Measurements from ENCODE around the gene PIAS4. TPM values are rescaled to one million over a fixed set of nuclear protein-coding genes. Genes with fewer than 3 reads are reported as not detected.

Gene PIAS4
- polyA plus RNA-seq, 1 experiment: 9.0 TPM

DNA sequence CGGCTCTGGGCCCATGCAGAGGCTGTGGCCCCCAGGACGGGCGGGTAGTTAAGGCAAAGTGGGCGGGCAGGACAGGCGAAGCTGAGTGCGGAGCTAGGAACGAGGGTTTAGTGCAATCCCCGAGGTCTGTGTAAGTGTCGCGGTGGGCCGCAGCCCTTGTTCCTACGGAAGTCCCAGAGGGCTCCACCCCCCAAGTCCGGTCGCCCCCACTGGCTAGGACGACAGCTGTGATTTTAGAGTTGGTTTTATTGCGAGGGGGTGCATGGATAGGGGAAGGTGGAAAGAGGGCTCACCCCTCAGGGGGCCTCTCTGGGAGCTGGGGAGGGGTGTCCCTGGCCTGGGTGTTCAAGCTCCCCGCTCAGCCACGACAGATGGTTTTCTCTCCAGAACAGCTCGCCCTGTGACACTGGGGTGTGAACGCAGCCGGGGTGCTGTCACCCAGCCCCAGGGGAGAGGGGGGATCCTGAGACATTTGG lies 37.5 kb downstream of the PIAS4 start:
- CTCF ChIA-PET: no interaction called here
- Histone ChIP-seq H3K27me3 (ENCODE audit: control insufficient read depth, insufficient read depth, low read length) (no peaks in the 10 kb centered on the region), H3K27ac (ENCODE audit: low read depth, low read length) (no peak overlapping the region), H3K9me3 (ENCODE audit: control insufficient read depth, insufficient read depth, low read length) (no peaks in the 10 kb centered on the region; the same call in 1 of the 2 replicates), H3K4me3 (ENCODE audit: low read depth, low read length) (no peak overlapping the region)
- TF ChIP-seq, protein P1, sequence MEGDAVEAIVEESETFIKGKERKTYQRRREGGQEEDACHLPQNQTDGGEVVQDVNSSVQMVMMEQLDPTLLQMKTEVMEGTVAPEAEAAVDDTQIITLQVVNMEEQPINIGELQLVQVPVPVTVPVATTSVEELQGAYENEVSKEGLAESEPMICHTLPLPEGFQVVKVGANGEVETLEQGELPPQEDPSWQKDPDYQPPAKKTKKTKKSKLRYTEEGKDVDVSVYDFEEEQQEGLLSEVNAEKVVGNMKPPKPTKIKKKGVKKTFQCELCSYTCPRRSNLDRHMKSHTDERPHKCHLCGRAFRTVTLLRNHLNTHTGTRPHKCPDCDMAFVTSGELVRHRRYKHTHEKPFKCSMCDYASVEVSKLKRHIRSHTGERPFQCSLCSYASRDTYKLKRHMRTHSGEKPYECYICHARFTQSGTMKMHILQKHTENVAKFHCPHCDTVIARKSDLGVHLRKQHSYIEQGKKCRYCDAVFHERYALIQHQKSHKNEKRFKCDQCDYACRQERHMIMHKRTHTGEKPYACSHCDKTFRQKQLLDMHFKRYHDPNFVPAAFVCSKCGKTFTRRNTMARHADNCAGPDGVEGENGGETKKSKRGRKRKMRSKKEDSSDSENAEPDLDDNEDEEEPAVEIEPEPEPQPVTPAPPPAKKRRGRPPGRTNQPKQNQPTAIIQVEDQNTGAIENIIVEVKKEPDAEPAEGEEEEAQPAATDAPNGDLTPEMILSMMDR (IDR thresholded peaks at IDR 0.05; ENCODE audit: low read depth, low read length): no peak
- DNase-seq (ENCODE audit: low read depth, low spot score): no peak
- POLR2A ChIA-PET: no interaction called here

DNA sequence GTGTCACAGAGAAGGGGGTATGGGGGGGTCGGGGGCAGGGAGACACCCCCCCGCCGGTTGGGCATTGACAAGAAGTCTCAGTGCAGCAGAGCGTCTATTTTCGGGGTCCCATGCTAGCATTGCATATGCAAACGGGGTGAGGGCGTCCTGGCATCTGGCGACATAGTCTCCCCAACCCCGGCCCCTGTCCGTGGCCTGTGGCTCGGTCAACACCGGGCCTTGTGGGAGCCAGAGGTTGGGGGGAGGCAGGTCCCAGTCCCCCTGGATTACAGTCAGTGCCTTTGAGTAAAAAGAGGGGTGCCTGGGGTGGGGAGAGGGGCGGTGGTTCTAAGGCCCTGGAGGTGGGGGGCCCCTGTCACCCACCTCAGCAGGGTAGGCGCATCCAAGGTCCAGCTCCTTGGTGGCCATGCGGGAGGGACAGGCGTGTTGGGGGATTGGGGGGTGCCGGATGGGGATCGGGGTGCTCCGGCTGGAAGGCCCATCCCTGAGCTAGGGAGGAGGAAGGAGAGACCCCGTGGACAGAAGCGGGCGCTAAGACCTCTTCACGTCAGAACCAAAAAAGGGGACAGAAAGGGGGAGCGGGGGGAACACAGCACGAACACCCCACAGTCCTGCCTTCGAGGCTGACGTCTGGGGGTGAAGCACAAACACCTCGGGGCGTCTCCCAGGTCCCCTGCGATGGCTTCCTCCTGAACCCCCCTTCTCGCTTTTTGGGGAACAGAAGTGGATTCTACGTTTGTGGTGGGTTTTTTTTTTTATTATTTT lies 38.2 kb downstream of the PIAS4 start:
- CTCF ChIA-PET: no interaction called here
- H3K9me3 ChIP-seq (ENCODE audit: control insufficient read depth, insufficient read depth, low read length): no peaks in the 10 kb centered on the region; the same call in 1 of the 2 replicates
- TF ChIP-seq, protein P1 (IDR thresholded peaks at IDR 0.05; ENCODE audit: low read depth, low read length): no peak
- H3K4me3 ChIP-seq (ENCODE audit: low read depth, low read length): no peak overlapping the region
- H3K27ac ChIP-seq (ENCODE audit: low read depth, low read length): no peak overlapping the region
- POLR2A ChIA-PET: no interaction called here
- no peaks in the 10 kb centered on the region for H3K27me3 ChIP-seq (ENCODE audit: control insufficient read depth, insufficient read depth, low read length)
- DNase-seq (ENCODE audit: low read depth, low spot score): no peak

DNA sequence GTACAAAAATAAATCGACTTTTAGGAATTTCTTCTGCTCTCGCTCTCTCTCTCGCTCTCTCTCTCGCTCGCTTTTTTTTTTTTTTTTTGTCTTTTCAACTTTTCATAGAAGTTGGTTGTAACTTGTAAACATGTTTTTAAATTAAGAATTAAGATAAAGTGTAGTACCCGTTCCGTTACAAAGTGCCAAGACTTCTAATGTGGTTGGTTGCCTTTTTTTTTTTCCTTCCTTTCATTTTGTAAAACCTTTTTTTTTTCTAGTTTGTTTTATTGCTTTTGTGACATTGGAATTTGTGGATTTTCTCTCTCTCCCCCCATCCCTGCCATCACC lies 38.8 kb downstream of the PIAS4 start:
- TF ChIP-seq, protein P1 (IDR thresholded peaks at IDR 0.05; ENCODE audit: low read depth, low read length): no peak
- CTCF ChIA-PET: no interaction called here
- Histone ChIP-seq H3K27ac (ENCODE audit: low read depth, low read length) (no peak overlapping the region), H3K9me3 (ENCODE audit: control insufficient read depth, insufficient read depth, low read length) (no peaks in the 10 kb centered on the region; the same call in 1 of the 2 replicates), H3K27me3 (ENCODE audit: control insufficient read depth, insufficient read depth, low read length) (no peaks in the 10 kb centered on the region), H3K4me3 (ENCODE audit: low read depth, low read length) (no peak overlapping the region)
- DNase-seq (ENCODE audit: low read depth, low spot score): no peak
- POLR2A ChIA-PET: no interaction called here

DNA sequence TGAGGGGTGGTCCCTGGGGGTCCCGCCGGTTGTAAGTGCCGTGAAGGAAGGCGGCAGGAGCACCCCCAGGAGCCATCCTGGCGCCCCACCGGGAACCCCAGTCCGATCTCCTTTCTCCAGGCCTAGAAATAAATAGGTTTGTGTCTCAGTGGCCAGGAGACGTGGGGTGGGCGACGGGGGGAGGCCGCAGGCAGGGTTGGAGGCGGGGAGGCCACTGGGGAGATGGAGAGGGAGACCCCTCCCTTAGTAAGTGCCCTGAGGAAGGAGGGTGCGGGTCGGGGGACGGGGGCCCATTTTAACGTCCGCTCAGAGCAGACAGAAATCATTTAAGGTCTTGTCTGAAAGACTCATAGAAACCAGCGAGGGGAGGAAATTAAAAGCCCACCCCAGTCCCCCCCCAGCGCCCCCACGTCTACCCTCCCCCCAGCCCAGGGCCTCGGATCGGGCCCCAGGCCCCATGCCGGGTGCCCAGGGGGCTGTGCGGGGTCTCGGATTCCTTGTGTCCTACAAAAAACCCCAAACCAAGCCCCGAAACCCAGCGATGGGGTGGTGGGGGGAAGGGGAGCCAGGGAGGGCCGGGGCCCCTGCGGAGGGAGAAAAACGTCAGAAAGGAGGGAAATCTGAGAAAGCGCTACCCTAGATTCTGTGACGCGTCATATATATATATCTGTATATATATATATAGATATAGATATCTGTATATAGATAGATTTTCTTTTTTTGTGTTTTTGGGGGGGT lies 39.6 kb downstream of the PIAS4 start:
- no peaks in the 10 kb centered on the region for H3K27me3 ChIP-seq (ENCODE audit: control insufficient read depth, insufficient read depth, low read length)
- TF ChIP-seq, protein P1 (IDR thresholded peaks at IDR 0.05; ENCODE audit: low read depth, low read length): no peak
- CTCF ChIA-PET: no interaction called here

GRCh38 chr19:4049432-4049831 lies 41.9 kb downstream of the PIAS4 start:
- ChIA-PET POLR2A (no interaction called here), CTCF (interaction anchor here (0.6 to 1.0 kb wide), 2 partner anchors 62 to 166 kb away, joined by 4 to 10 read pairs; no protein-coding TSS in a partner anchor)
- no peaks in the 10 kb centered on the region for H3K27me3 ChIP-seq (ENCODE audit: control insufficient read depth, insufficient read depth, low read length)
- DNase-seq (ENCODE audit: low read depth, low spot score): no peak
- H3K9me3 ChIP-seq (ENCODE audit: control insufficient read depth, insufficient read depth, low read length): peaks cover 4% of the 10 kb centered on the region; the same call in 1 of the 2 replicates
- TF ChIP-seq, protein P1 (IDR thresholded peaks at IDR 0.05; ENCODE audit: low read depth, low read length): no peak
- no peak overlapping the region for H3K4me3 ChIP-seq (ENCODE audit: low read depth, low read length)
- no peak overlapping the region for H3K27ac ChIP-seq (ENCODE audit: low read depth, low read length)

More for the DNA sequence above, 39.6 kb downstream of the PIAS4 start:
- POLR2A ChIA-PET: no interaction called here
- Histone ChIP-seq H3K27ac (ENCODE audit: low read depth, low read length) (no peak overlapping the region), H3K9me3 (ENCODE audit: control insufficient read depth, insufficient read depth, low read length) (no peaks in the 10 kb centered on the region; the same call in 1 of the 2 replicates), H3K4me3 (ENCODE audit: low read depth, low read length) (no peak overlapping the region)
- no peak for DNase-seq (ENCODE audit: low read depth, low spot score)

Measured in AG04450 (cell line).